Upper lobe of left lung (tissue), 6 donors: ENCODE measurements around the gene ABCG1. TPM values are rescaled to one million over a fixed set of nuclear protein-coding genes. Genes with fewer than 3 reads are reported as not detected.

Source experiments
- ATAC-seq, 2 donors: fragments of 200-7000 bp; cut with Tn5 transposase; one replicate each; pipeline ENCODE4 v1.9.1; 2022; ENCODE audit warnings: mild to moderate bottlenecking in 2 of 2, moderate library complexity in 2 of 2; ENCODE audit not compliant: low FRiP score in 2 of 2
- DNase-seq, 2 donors: peaks; one replicate each; pipeline ENCODE4 v3.0.0-alpha.2; 2019 to 2020
- H3K27ac ChIP-seq, 4 donors: fragments of 200-600 bp; sonication (generic); one replicate each; pipeline ENCODE4 v1.5.1; 2016 to 2019
- H3K27me3 ChIP-seq, 4 donors: fragments of 200-600 bp; sonication (generic); one replicate each; pipeline ENCODE4 v1.5.1; 2017 to 2019
- H3K36me3 ChIP-seq, 4 donors: fragments of 200-600 bp; sonication (generic); one replicate each; pipeline ENCODE4 v1.5.1; 2016 to 2019
- H3K4me1 ChIP-seq, 4 donors: fragments of 200-600 bp; sonication (generic); one replicate each; pipeline ENCODE4 v1.5.1; 2018 to 2019
- H3K4me3 ChIP-seq, 4 donors: fragments of 200-600 bp; sonication (generic); one replicate each; pipeline ENCODE4 v1.5.1; 2017 to 2019; ENCODE audit warnings: mild to moderate bottlenecking in 2 of 4, moderate library complexity in 1 of 4
- H3K9me3 ChIP-seq, 4 donors: fragments of 200-600 bp; sonication (generic); one replicate each; pipeline ENCODE4 v1.5.1; 2018 to 2019
- CTCF ChIP-seq, 6 experiments: fragments of 450-650 bp in 4 of 6; fragments of 200-600 bp in 2 of 6; sonication (generic) in 2 of 6; IDR thresholded peaks; one replicate each; pipeline ENCODE4 v1.5.1; 2016 to 2019; ENCODE audit warnings: antibody characterized with exemption in 6 of 6
- EP300 ChIP-seq, 4 donors: sonication (generic); formaldehyde crosslinking; IDR thresholded peaks; one replicate each; pipeline ENCODE4 v1.5.1; 2017; ENCODE audit warnings: antibody characterized with exemption in 4 of 4, control low read depth in 2 of 4
- POLR2A ChIP-seq, 4 donors: fragments of 450-650 bp; IDR thresholded peaks; one replicate each; pipeline ENCODE4 v1.5.1; 2016 to 2017; ENCODE audit warnings: antibody characterized with exemption in 4 of 4, mild to moderate bottlenecking in 2 of 4
- POLR2AphosphoS5 ChIP-seq, 2 donors: sonication (generic); formaldehyde crosslinking; IDR thresholded peaks; one replicate each; pipeline ENCODE4 v1.5.1; 2017; ENCODE audit warnings: antibody characterized with exemption in 2 of 2
- WGBS, 2 donors: methylation state at CpG; one replicate each; pipeline ENCODE4 v1.1.5; 2017 to 2018; 5-methylcytosine and 5-hydroxymethylcytosine counted together
- total RNA-seq, 6 donors: library from RNA; depleted of rRNA in 4 of 6; stranded (reverse); fragments of >200 nt in 4 of 6; gene quantifications; one replicate each; pipeline versions ENCODE4 v1.1.0 to v1.2.1, GENCODE V29; 2016 to 2021
- donor health status: DM: no; HTN: no; CAD: no; lungs with moderate emphysema.
- donor health status: DM: no; HTN: yes; CAD: no; lungs with severe emphysema.

Gene ABCG1
- total RNA-seq, 6 donors from 2014 or later = 56.7 to 130 (median 79.8) TPM

DNA sequence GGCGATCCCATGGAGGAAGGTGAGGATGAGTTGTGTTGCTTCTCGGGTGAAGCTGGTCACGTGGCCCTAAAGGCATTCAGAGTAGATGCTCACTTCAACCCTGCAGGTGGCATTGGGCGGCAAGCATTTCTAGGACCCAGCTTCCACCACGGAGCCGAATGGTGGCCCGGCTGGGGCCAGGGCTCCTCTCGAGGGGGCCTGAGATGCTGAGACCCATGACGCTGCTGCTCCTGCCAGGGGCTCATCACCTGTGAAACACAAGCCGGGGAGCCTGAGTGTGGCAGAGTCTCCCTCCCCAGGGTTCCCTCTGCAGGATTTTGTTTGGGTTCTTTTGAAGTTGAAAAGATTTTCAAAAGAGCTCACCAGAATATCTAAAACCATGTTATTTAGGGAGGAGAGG, 41.2 kb downstream of the ABCG1 start:
- H3K4me1 ChIP-seq = peaks cover 48 to 59% (median 49%) of the 10 kb centered on the region in 4 donors
- H3K27me3 ChIP-seq = no peaks in the 10 kb centered on the region
- no peaks in the 10 kb centered on the region for H3K36me3 ChIP-seq
- H3K9me3 ChIP-seq = no peaks in the 10 kb centered on the region
- H3K27ac ChIP-seq = peak overlapping the region in 1 of 4 donors; percentile 79
- WGBS, 2 donors = 91 to 96% methylated on average over 7 to 10 of the region's 10 CpGs
- TF ChIP-seq POLR2AphosphoS5 (IDR thresholded peaks at IDR 0.05) (no peak), EP300 (IDR thresholded peaks at IDR 0.05) (no peak), POLR2A (IDR thresholded peaks at IDR 0.05) (no peak), CTCF (IDR thresholded peaks at IDR 0.05) (no peak)
- DNase-seq (no peak), ATAC-seq (no peak)
- no peak overlapping the region for H3K4me3 ChIP-seq

GRCh38 chr21:42261829-42262200, 42.9 kb downstream of the ABCG1 start:
- no peak for DNase-seq
- WGBS, 2 donors = 74 to 80% methylated on average over 4 to 7 of the region's 7 CpGs
- Histone ChIP-seq H3K27me3 (no peaks in the 10 kb centered on the region), H3K27ac (peak overlapping the region in 3 of 4 donors; percentile 22 to 79 (median 49)), H3K4me3 (no peak overlapping the region), H3K9me3 (no peaks in the 10 kb centered on the region), H3K4me1 (peaks cover 48 to 66% (median 49%) of the 10 kb centered on the region in 4 donors), H3K36me3 (no peaks in the 10 kb centered on the region)
- TF ChIP-seq POLR2A (IDR thresholded peaks at IDR 0.05) (no peak), POLR2AphosphoS5 (IDR thresholded peaks at IDR 0.05) (no peak), EP300 (IDR thresholded peaks at IDR 0.05) (no peak), CTCF (IDR thresholded peaks at IDR 0.05) (no peak)
- no peak for ATAC-seq

DNA sequence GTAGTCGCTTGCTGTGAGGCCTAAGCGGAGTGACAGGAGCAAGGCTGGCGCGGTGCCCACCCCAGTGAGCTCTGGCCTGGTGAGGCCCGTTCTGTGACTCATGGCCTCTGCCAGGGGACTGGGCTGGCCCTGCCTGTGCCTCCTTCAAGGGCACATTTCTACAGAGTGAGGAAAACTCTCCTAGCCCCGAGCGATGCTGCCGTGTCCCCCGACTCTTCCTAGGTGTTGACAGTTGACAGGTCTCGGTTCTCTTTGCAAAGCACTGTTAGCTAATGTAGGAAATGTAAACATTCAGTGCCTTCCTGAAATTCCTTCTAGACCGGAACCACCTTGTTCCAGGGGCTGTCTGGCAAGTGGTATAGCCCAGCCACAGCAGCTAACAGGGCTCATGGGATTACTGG, 43.9 kb downstream of the ABCG1 start:
- Histone ChIP-seq H3K4me3 (no peak overlapping the region), H3K27ac (peak overlapping the region; percentile 72 to 81 (median 79))
- ATAC-seq = peak; percentile 64 to 71

GRCh38 chr21:42263591-42264131, 44.7 kb downstream of the ABCG1 start:
- ATAC-seq (peak; percentile 49 to 52), DNase-seq (peak in 1 of 2 donors; percentile 76)
- 28 to 32% methylated on average over 13 to 18 of the region's 18 CpGs for WGBS, 2 donors
- H3K4me3 ChIP-seq = no peak overlapping the region
- no peaks in the 10 kb centered on the region for H3K9me3 ChIP-seq
- no peaks in the 10 kb centered on the region for H3K36me3 ChIP-seq
- peaks cover 53 to 73% (median 55%) of the 10 kb centered on the region in 4 donors for H3K4me1 ChIP-seq
- no peaks in the 10 kb centered on the region for H3K27me3 ChIP-seq
- peak overlapping the region; percentile 72 to 81 (median 79) for H3K27ac ChIP-seq
- TF ChIP-seq POLR2AphosphoS5 (IDR thresholded peaks at IDR 0.05) (peak; percentile 91 to 97), EP300 (IDR thresholded peaks at IDR 0.05) (peak in 2 of 4 donors; percentile 95 to 96), POLR2A (IDR thresholded peaks at IDR 0.05) (peak in 1 of 4 donors; percentile 21), CTCF (IDR thresholded peaks at IDR 0.05) (no peak)

More for the DNA sequence above, 43.9 kb downstream of the ABCG1 start:
- no peak for TF ChIP-seq CTCF (IDR thresholded peaks at IDR 0.05)
- TF ChIP-seq EP300 (IDR thresholded peaks at IDR 0.05) = no peak
- TF ChIP-seq POLR2AphosphoS5 (IDR thresholded peaks at IDR 0.05) = peak in 1 of 2 donors; percentile 26
- no peak for TF ChIP-seq POLR2A (IDR thresholded peaks at IDR 0.05)
- no peaks in the 10 kb centered on the region for H3K27me3 ChIP-seq
- WGBS, 2 donors = 17 to 30% methylated on average over 6 to 11 of the region's 11 CpGs
- no peaks in the 10 kb centered on the region for H3K9me3 ChIP-seq
- H3K4me1 ChIP-seq = peaks cover 51 to 68% (median 52%) of the 10 kb centered on the region in 4 donors
- peak; percentile 89 to 92 for DNase-seq
- H3K36me3 ChIP-seq = no peaks in the 10 kb centered on the region
